HPDE6-E6E7 (cell line): ENCODE measurements around the gene CUTA.
A peak's percentile ranks its signal among the peaks of the same experiment; 100 is the strongest.
"Not testable (repeated sequence)": the region's sequence is repeated elsewhere in the genome, so short reads cannot be mapped to it uniquely, and the experiment has no call there.

Experiments used
- DNase-seq: peaks from one replicate; pipeline ENCODE4 v3.0.0; 2011; ENCODE audit warnings: missing footprints; ENCODE audit errors: extremely low spot score

CUTA gene

DNA sequence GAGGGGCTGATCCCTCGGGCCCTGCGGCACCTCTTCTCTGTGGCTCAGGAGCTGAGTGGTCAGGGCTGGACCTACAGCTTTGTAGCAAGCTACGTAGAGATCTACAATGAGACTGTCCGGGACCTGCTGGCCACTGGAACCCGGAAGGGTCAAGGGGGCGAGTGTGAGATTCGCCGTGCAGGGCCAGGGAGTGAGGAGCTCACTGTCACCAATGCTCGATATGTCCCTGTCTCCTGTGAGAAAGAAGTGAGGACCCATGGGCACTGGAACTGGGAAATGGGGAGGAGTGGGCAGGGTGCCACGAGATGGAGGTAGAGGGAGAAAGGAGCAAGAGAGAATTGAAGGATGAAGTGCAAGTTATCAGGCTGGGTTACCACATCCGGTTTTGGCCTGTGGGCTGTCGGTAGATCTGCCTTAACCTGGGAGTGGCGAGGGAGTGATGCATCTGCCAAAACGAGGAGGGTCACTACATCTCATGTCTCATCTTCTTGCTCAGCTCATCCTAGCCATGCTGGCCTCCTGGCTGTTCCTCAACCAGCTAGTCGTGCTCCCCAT lies 12.4 kb downstream of the CUTA start:
- no peak for DNase-seq

DNA sequence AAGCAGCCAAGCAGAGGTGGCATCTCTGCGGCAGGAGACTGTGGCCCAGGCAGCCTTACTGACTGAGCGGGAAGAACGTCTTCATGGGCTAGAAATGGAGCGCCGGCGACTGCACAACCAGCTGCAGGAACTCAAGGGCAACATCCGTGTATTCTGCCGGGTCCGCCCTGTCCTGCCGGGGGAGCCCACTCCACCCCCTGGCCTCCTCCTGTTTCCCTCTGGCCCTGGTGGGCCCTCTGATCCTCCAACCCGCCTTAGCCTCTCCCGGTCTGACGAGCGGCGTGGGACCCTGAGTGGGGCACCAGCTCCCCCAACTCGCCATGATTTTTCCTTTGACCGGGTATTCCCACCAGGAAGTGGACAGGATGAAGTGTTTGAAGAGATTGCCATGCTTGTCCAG lies 13.0 kb downstream of the CUTA start:
- DNase-seq: no peak

GRCh38 chr6:33399881-33400280 lies 18.0 kb downstream of the CUTA start:
- not testable (repeated sequence) for DNase-seq

- DNase-seq: not testable (repeated sequence)
These were observed 19.3 kb downstream of the CUTA start for GRCh38 chr6:33398601-33399000.

GRCh38 chr6:33397541-33397940 lies 20.4 kb downstream of the CUTA start:
- no peak for DNase-seq

DNA sequence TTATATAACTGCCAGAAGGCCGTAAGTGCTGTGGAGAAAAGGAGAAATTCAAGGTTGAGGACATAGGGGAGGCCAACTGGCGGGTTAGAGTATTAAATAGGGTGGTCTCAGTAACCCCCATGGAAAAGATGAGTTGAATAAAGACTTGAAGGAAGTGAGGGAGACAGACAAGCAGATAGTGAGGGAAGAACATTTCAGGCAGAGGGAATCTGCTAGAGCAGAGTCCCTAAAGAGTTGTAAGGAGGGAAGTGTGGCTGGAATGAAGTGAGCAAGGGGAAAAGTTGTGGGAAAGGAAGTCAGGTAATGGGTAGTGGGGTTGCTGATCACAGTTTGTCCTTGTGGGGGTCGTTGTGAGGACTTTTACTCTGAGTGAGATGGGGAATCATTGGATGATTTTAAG lies 24.9 kb downstream of the CUTA start:
- DNase-seq: no peak

- DNase-seq: no peak
These were observed 25.3 kb downstream of the CUTA start for GRCh38 chr6:33392595-33392948.

GRCh38 chr6:33391922-33392594 lies 25.8 kb downstream of the CUTA start:
- DNase-seq: no peak

DNA sequence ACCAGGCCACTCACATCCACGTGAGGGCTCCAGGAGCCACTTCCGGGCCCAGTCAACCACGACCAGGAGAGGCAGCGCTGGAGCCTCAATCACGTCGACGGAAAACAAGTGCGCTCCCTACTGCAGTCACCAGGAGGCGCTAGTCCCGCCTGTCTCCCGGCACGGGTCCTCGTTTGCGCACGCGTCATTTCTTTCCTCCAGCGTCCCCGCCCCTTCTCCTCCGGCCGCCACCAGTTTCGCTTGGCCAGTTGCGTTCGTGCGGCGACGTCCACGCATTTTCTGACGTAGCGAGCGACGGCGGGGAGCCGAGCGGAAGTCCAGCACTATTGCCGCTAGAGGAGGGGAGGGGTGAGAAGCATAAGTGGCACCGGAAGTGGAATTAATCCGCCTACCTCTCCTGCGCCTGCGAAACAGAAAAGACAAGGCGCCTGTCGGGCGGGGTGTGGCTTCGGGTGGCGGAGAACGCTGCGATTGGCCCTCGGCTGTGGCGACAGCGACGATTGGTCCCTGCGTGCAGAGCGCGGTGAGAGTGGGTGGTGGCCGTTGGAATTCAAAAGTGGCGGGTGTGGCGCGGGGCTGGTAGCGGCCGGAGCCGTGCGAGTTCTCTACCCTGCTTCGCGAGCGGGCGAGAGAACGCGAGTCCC lies 26.5 kb downstream of the CUTA start, which contains the start of gene KIFC1:
Gene KIFC1 (plus strand): TSS at position 546 of the 644 bp plus-strand sequence. CDS start 163 bp downstream, outside the sequence.
- peak; percentile 98 for DNase-seq

DNA sequence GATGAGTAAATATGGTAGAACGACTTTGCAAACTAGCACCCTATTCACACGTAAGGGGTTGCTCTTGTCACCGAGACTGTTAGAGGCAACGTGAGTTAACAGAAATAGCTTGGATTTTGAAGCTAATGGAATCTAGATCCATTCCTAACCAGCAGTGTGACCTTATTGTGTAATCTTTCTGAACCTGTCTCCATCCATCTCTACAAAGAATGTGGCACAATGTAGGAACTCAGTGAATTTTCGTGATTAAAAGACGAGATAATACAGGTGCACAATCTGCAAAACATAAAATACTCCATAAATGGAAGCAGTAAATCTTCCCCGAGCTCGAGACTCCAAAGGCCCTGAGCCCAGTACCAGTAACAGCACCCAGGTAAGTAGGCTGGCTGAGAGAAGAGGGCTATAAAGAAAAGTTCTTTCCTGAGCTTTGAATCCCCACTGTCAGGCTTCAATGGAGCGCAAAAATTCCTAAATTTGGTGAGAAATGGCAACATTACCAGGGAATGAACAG lies 27.1 kb downstream of the CUTA start:
- DNase-seq: no peak

GRCh38 chr6:33390173-33390572 lies 27.7 kb downstream of the CUTA start:
- no peak for DNase-seq

GRCh38 chr6:33384581-33385020 lies 33.3 kb downstream of the CUTA start:
- DNase-seq: peak; percentile 63

DNA sequence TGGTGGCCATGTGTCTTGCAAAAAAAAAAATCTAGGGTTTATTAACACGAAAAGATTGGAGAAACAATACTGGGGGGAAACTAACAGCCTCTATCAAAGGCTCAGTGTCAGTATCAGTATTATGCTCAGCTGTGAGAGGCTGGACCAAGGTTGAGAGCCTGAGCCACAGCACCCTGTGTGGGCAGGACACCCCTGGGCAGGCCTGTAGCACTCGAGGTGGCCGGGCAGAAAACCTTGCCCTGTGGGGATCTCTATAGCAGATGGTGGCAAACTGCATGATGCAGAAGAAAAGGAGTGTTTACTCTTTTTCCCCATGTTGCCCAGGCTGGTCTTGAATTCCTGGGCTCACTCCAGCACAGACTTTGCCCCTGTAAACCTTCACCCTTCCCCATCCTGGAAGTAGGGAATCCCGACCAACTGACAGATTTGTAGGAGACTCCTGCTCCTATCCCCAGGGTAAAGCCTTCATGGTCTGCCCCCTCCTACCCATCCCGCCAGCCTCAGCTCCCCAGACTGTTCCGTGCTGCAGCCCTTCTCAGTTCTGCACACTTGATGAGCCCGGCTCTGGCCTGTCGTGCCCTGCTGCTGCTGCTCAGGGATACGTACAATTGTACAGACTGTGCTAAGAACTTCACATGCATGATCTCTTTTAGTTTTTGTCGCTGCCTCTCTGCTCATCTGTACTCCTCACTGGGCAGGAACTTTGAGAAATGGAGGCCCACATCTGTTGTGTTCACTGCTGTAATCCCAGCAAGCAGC lies 34.3 kb downstream of the CUTA start:
- no peak for DNase-seq

GRCh38 chr6:33380272-33380981 lies 37.5 kb downstream of the CUTA start:
- DNase-seq: no peak

DNA sequence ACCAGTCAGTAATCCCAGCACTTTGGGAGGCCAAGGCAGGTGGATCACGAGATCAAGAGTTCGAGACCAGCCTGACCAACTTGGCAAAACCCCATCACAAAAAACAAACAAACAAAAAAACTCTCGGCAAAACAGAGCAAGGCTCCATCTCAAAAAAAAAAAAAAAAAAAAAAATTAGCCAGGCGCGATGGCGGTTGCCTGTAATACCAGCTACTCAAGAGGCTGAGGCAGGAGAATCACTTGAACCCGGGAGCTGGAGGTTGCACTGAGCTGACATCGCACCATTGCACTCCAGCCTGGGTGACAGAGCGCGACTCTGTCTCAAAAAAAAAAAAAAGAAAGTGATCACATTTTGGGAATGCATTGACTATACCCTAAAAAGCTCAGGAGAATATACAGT lies 38.7 kb downstream of the CUTA start:
- not testable (repeated sequence) for DNase-seq

GRCh38 chr6:33377171-33377570 lies 40.7 kb downstream of the CUTA start:
- DNase-seq: no peak

DNA sequence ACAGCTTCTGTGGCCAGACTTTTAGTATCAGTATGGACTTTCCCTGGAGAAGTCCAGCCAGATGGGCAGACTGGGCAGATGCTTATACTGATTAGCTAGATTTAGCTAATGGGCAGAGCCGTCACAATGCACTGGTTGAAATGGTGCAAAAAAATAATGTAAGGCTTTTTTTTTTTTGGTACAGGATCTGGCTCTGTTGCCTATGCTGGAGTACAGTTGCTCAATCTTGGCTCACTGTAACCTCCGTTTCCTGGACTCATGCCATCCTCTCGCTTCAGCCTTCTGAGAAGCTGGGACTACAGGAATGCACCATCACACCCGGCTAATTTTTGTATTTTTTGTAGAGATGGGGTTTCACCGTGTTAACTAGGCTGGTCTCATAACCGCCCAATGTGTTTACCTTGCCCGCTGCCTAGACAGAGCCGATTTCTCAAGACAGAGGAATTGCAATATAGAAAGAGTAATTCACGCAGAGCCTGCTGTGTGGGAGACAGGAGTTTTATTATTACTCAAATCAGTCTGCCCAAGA lies 42.7 kb downstream of the CUTA start:
- no peak for DNase-seq

DNA sequence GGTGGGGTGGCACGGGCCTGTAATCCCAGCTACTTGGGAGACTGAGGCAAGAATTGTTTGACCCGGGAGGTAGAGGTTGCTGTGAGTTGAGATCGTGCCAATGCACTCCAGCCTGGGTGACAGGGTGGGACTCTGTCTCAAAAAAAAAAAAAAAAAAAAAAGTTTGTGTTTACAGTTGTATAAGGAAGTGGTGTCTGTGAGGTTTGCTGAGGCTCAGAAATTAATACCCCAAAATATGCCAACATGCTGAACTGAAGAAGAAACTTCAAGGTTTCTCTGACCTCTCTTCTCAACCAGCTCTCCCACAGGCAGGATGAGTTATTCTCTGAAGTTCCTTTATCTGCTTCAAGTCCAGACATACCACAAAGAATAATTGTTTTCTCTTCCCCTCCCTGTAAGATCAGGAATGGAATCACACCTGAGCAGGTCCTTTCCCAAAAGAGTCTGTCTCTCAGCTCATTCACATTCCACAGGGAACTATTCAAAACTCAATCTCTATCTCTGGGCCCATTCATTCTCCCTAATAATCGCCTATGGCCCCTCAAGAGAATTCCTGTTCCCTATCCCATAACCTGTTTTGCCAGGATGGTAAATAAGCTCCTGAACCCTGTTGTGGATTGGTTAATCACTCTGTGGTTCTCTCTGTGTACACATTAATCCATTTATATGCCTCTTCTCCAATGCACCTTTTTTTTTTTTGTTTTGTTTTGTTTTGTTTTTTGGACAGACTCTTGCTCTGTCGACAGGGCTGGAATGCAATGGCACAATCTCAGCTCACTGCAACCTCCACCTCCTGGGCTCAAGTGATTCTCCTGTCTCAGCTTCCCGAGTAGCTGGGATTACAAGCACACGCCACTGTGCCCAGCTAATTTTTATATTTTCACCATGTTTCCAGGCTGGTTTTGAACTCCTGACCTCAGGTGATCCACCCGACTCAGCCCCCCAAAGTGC lies 43.7 kb downstream of the CUTA start:
- DNase-seq: no peak

GRCh38 chr6:33372526-33373123 lies 45.3 kb downstream of the CUTA start:
- no peak for DNase-seq

DNA sequence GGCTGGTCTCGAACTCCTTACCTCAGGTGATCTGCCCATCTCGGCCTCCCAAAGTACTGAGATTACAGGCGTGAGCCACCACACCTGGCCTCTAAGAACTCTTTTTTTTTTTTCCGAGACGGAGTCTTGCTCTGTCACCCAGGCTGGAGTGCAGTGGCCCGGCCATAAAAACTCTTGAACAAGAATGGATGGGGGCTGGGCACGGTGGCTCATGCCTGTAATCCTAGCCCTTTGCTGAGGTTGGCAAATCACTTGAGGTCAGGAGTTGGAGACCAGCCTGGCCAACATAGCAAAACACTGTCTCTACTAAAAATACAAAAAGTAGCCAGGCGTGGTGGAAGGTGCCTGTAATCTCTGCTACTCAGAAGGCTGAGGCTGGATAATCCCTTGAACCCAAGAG lies 46.0 kb downstream of the CUTA start:
- not testable (repeated sequence) for DNase-seq
